K562 (cell line): Measurements from ENCODE around the gene TUT7.

Experiments
- GABPA ChIP-seq: fragments of 200-800 bp; sonication (Bioruptor generic); conservative IDR thresholded peaks from 2 replicates; pipeline ENCODE4 v1.6.1; 2016; ENCODE audit warnings: low read depth, missing genetic modification characterization, missing compliant biosample characterization
- MYC ChIP-seq, 2 experiments: fragments of 250-450 bp in 1 of 2; sonication (Bioruptor Pico) in 1 of 2; IDR thresholded peaks; 2 replicates each; pipeline versions ENCODE4 v1.5.1 to v1.6.1; 2012 to 2021; ENCODE audit warnings: low read depth in 2 of 2, borderline replicate concordance in 1 of 2, improper control_type of control experiment in 1 of 2, low read length in 1 of 2, mild to moderate bottlenecking in 1 of 2, moderate library complexity in 1 of 2
- RAD21 ChIP-seq, 2 experiments: fragments of 250-450 bp in 1 of 2; fragments of 450-650 bp in 1 of 2; sonication (Bioruptor Pico) in 1 of 2; formaldehyde crosslinking in 1 of 2; IDR thresholded peaks in 1 of 2; conservative IDR thresholded peaks in 1 of 2; 2 replicates each; pipeline versions ENCODE4 v1.4.0 to v1.8.0; 2020 to 2022; ENCODE audit warnings: mild to moderate bottlenecking in 2 of 2, moderate library complexity in 1 of 2

DNA sequence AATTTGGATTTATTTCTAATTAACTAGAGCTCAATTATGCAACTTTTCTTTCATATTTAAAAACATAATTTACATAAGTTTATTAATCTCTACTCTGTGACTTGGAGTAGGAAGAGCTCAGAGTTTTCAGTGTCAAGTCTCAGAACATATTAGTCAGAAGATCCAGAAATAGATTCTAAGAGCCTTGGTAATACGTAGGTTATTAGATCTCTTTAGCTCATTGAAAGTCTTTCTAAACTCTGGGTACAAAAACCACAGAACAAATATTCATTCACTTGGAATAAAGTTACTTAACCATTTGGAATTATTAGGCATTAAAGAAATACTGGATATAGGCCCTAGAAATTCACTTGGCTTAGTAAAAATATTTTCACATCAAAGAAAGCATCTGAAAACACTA lies 45.5 kb downstream of the TUT7 start:
- TF ChIP-seq MYC (IDR thresholded peaks at IDR 0.05; ENCODE audit: low read depth, low read length) (no peak), MYC (CRISPR knock-in tag; IDR thresholded peaks at IDR 0.05; ENCODE audit: borderline replicate concordance, low read depth) (no peak), GABPA (no peak), RAD21 (CRISPR knock-in tag; conservative IDR thresholded peaks at IDR 0.05 in 1 of 2, IDR thresholded peaks at IDR 0.05 in 1 of 2) (no peak)
